ENCODE results near the gene GTSF1L.

Gene GTSF1L

DNA sequence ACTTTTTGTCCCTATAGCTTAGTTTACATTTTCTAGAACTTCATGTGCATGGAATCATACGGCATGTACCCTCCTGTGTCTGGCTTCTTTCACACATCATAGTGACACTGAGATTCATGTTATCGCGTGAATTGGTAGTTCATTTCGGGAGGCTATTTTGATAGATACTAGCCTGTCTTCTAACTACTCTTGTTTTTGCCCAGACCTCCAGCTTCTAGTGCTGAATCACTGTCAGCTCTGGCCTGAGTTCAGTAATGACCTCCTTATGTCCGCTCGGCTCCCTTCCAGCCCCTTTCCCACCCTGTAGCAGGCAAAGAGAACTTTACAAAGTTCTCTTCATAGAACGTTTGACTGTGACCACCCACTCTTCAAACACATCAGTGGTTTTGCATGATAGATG is 45.8 kb downstream of the GTSF1L start:
- H3K4me3 ChIP-seq (replicated peaks; ENCODE audit: insufficient read depth, low read length): no peak overlapping the region
- H3K27me3 ChIP-seq (ENCODE audit: insufficient read depth, poor library complexity, severe bottlenecking): no peaks in the 10 kb centered on the region
- no peak for TF ChIP-seq POLR2AphosphoS5 (IDR thresholded peaks at IDR 0.05; ENCODE audit: low read depth)
- TF ChIP-seq SPI1 (IDR thresholded peaks at IDR 0.05; ENCODE audit: borderline replicate concordance, low read depth): no peak
- no peak for TF ChIP-seq GABPA (IDR thresholded peaks at IDR 0.05; ENCODE audit: low read depth)
- TF ChIP-seq, protein P1, sequence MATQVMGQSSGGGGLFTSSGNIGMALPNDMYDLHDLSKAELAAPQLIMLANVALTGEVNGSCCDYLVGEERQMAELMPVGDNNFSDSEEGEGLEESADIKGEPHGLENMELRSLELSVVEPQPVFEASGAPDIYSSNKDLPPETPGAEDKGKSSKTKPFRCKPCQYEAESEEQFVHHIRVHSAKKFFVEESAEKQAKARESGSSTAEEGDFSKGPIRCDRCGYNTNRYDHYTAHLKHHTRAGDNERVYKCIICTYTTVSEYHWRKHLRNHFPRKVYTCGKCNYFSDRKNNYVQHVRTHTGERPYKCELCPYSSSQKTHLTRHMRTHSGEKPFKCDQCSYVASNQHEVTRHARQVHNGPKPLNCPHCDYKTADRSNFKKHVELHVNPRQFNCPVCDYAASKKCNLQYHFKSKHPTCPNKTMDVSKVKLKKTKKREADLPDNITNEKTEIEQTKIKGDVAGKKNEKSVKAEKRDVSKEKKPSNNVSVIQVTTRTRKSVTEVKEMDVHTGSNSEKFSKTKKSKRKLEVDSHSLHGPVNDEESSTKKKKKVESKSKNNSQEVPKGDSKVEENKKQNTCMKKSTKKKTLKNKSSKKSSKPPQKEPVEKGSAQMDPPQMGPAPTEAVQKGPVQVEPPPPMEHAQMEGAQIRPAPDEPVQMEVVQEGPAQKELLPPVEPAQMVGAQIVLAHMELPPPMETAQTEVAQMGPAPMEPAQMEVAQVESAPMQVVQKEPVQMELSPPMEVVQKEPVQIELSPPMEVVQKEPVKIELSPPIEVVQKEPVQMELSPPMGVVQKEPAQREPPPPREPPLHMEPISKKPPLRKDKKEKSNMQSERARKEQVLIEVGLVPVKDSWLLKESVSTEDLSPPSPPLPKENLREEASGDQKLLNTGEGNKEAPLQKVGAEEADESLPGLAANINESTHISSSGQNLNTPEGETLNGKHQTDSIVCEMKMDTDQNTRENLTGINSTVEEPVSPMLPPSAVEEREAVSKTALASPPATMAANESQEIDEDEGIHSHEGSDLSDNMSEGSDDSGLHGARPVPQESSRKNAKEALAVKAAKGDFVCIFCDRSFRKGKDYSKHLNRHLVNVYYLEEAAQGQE (IDR thresholded peaks at IDR 0.05; ENCODE audit: insufficient replicate concordance, low read depth): no peak
- TF ChIP-seq, protein P2, sequence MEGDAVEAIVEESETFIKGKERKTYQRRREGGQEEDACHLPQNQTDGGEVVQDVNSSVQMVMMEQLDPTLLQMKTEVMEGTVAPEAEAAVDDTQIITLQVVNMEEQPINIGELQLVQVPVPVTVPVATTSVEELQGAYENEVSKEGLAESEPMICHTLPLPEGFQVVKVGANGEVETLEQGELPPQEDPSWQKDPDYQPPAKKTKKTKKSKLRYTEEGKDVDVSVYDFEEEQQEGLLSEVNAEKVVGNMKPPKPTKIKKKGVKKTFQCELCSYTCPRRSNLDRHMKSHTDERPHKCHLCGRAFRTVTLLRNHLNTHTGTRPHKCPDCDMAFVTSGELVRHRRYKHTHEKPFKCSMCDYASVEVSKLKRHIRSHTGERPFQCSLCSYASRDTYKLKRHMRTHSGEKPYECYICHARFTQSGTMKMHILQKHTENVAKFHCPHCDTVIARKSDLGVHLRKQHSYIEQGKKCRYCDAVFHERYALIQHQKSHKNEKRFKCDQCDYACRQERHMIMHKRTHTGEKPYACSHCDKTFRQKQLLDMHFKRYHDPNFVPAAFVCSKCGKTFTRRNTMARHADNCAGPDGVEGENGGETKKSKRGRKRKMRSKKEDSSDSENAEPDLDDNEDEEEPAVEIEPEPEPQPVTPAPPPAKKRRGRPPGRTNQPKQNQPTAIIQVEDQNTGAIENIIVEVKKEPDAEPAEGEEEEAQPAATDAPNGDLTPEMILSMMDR (IDR thresholded peaks at IDR 0.05; ENCODE audit: insufficient read depth, low read length): no peak
- no peak for DNase-seq (ENCODE audit: low read depth in 1 of 2, low spot score in 1 of 2)
- no peak overlapping the region for H3K27ac ChIP-seq (replicated peaks)

DNA sequence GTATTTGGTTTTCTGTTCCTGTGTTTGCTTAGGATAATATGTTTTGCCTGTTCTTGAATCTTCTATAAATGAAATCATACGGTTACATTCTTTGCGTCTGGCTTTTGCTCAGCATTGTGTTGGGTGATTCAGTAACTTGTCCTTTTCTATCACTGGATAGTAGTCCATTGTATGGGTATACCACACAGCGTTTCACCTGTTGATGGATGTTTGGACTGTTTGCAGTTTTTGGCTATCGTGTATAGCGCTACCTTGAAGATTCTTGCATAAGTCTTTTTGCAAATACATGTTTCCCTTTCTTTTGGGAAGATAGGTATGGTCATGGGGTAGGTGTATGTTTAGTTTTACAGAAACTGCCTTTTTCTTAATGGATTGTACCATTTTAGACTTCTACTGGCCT is 50.4 kb downstream of the GTSF1L start:
- Histone ChIP-seq H3K27me3 (ENCODE audit: insufficient read depth, poor library complexity, severe bottlenecking) (no peaks in the 10 kb centered on the region), H3K4me3 (replicated peaks; ENCODE audit: insufficient read depth, low read length) (no peak overlapping the region), H3K27ac (replicated peaks) (no peak overlapping the region)
- TF ChIP-seq, protein P1 (IDR thresholded peaks at IDR 0.05; ENCODE audit: insufficient replicate concordance, low read depth): no peak
- TF ChIP-seq POLR2AphosphoS5 (IDR thresholded peaks at IDR 0.05; ENCODE audit: low read depth) (no peak), SPI1 (IDR thresholded peaks at IDR 0.05; ENCODE audit: borderline replicate concordance, low read depth) (no peak), GABPA (IDR thresholded peaks at IDR 0.05; ENCODE audit: low read depth) (no peak)
- TF ChIP-seq, protein P2 (IDR thresholded peaks at IDR 0.05; ENCODE audit: insufficient read depth, low read length): no peak
- no peak for DNase-seq (ENCODE audit: low read depth in 1 of 2, low spot score in 1 of 2)

Measured in HL-60 (cell line).